NCI-H2196 treated with DMSO at 0.1 percent for 48 hours (cell line): ENCODE data around the gene CACNA2D4.

Source experiments
- DNase-seq: peaks from one replicate; lab custom pipeline; 2025; ENCODE audit not compliant: unreplicated experiment; lab: John Stamatoyannopoulos, UW

Gene CACNA2D4

DNA sequence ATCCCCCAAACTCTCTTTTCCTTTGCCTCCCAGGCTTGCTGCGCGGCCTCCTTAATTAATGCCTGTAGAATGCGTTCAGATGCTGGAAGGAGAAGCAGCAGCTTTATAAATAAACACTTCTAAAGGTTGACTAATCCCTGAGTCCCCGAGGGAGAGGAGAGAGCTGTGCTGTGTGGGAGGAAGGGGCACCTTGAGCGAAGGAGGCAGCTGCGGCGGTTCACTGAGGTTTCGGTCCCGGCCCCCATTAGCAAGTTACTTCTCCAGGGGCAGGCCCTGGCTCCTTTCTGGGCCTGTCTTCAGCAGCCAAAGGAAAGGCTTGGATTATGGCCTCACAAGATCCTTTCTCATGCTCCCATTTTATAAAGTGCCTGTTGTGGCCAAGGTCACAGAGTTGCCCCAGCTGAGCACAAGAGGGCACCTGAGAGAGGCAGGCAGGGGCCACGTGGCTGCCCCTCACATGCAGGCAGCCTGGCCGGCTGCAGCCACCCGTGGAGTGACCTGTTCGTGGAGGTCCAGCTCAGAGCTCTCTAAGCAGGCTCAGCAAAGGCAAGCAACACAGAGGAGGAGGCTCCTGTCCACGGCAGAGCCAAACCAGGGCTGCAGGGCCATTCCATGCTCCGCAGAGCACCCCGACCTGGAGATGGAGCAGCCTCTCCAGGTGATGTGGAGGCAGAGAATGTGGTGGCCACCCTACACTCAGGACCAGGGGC is 15.0 kb upstream of the CACNA2D4 start:
- DNase-seq, result no peak

DNA sequence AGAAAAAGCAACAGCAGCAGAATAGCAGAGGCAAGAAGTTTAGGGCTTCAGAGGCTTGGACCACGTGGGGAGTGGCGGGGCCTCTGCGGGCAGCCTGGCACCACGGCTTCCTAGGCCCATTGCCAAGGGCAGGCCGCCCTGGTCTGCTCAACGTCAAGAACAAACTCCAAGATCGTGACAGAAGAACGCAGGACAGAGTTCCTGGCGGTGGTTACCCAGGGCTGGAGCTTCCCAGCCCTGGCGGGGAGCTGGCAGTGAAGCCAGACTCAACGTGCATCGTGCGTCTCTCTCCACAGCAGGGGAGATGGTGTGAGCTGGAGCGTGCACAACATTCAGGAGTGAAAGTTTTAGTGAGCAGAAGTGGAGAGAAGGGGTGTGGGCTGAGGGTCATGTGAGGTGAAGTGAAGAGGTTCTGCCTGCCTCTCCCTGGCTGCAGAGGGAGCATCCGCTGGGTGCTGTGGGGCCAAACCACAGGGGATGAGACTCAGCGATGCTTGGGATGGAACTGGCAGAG is 13.9 kb upstream of the CACNA2D4 start:
- no peak for DNase-seq

GRCh38 chr12:1931642-1932041 is 13.2 kb upstream of the CACNA2D4 start:
- no peak for DNase-seq

DNA sequence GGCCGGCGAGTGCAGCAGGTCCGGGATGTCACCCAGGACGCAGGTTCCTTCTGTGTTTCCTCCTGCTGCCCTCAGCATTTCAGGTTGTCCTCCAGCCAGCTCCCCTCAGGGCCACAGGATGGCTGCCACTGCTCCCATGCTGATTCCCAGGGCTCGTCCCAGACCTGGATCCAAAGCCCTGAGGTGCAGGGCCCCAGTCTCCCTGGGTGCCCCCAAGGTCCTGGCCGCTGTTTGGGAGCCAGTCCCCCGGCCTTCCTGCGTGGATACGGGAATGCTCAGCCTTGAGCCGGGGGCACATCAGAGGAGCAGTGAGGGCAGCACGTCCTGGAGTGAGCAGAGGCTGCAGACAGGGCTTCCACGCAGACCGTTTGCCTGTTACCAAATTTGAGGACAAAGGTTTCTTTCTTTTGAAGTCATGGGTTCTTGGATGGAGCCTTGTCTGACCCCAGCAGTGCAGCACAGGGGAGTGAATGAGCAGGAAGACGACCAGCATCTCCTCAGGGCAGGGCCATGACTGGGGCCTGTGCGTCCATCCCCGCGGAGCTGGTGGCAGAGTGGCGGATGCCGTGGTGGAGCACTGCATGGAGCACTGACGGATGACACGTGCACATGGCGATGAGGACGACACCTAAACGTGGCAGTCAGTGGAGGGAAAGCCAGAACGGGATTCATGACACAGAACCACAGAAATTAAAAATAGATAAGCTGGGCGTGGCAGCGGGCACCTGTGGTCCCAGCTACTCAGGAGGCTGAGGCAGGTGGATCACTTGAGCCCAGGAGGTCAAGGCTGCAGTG is 12.5 kb upstream of the CACNA2D4 start:
- no peak for DNase-seq

- DNase-seq, result no peak
Observed at GRCh38 chr12:1929985-1930802, 11.7 kb upstream of the CACNA2D4 start.

DNA sequence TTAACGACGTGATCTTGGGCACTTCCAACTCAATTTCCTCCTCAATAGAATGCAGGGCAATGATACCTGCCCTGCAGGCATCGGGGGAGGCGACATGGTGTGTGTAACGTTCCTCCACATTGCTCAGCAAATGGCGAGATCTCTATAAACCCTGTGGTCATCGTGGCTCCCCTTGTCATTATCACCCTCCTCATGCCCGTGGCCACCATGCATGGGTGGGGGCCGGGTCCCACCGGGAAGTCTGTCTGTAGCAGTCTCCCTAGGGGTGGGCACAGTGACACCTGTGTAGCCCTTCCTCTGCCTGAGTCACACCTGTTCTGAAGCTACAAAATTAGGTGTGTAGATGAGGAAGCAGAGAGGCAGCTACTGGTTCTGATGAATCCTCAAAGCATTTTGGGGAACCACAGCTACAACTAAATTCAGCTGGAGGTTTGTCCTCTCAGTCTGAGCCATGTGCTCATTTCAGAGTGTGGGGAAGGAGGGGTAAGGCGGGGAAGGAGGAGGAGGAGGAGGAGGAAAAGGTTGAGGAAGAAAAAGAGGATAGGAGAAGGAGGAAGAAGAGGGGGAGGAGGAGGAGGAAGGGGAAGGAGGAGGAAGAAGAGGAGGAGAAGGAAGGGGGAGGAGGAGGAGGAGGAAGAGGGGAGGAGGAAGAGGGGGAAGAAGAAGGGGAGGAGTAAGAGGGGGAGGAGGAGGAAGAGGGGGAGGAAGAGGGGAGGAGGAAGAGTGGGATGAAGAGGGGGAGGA is 11.0 kb upstream of the CACNA2D4 start:
- DNase-seq, result no peak

DNA sequence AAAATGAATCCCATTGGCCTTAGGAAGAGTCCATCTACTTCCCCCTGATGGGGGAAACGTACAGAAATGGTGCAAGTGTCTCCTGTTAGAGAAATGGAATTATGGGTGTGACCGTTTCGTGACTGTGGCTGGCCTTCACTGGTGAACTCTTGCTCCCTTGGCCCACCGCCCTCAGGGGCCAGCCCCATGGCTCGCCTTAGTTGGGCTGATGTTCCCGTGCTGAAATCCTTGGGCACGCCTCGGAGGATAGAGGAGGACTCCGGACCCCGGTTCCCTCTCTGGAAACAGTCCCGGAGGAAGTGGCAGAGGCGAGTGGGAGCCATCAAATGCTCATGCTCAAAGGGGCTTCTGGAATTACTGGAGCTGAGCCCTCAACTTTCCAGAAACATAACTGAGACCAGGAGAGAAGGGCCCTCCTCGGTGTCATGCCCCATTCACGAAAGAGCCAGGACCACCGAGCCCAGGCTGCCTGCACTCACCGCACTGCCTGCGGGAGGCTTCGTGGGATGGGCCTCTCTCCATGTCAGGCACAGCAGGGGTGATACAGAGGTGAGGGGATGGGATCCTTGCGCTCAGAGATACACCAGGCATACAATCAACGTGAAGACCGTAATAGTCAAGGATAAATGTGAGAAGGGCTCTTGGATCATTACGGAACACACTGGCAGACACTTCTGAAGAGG is 10.1 kb upstream of the CACNA2D4 start:
- no peak for DNase-seq

DNA sequence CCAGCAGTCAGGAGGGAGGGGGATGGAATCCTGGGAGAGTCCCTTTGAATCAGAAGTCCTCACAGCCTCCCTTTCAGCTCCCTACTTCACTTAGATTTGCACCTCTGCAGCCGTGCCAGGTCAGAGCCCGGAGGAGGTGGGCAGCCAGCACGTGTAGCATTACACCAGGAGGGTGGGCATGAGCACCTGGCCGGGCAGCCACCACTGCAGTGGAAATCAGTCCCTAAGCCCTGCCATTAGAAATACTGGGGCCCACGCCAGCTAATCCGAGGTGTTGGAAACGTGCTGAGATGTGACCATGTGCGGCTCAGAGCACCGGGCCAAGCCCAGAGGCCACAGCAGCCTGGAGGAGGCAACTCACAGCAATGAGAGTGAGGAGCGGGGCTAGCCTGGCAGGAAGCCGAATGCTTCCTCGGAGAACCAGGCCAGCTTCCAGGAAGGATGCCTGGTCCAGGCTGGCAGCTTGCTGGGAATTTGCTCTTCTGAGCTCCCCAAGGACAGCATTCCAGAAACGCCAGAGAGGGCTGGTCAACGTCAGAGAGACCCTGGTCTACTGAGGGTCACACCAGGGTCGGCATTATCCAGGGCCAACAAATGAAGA is 9.4 kb upstream of the CACNA2D4 start:
- DNase-seq, result no peak

DNA sequence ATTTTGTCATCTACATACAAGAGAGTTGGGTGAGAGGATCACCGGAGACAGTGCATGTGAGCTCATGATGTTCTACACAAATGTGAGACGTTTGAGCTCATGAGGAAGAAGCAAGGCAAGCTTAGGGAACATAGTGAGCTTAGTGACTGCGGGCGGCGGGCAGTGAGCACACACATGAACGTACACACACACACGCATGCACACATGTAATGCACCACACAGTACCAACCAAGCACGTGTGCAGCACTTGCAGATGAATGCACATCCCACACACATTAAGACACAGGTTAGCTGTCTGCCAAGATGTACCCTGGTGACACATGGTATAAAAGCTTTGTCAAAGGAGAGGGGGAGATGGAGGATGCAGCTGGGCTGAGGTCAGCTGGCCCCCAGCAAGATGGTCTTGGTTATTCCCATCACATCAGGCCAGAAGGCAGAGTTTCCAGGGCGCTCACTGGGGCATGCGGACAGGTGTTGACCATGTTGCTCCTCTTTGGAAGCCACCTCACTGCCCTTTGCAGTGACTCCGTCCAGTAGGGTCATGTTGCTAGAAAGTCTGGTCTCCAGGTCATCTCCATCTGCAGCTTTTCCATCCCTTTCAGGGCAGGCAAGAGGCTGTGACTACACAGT is 8.7 kb upstream of the CACNA2D4 start:
- no peak for DNase-seq

- no peak for DNase-seq
Observed at GRCh38 chr12:1926251-1926657, 7.8 kb upstream of the CACNA2D4 start.

- no peak for DNase-seq
Observed at GRCh38 chr12:1925684-1926006, 7.2 kb upstream of the CACNA2D4 start.

DNA sequence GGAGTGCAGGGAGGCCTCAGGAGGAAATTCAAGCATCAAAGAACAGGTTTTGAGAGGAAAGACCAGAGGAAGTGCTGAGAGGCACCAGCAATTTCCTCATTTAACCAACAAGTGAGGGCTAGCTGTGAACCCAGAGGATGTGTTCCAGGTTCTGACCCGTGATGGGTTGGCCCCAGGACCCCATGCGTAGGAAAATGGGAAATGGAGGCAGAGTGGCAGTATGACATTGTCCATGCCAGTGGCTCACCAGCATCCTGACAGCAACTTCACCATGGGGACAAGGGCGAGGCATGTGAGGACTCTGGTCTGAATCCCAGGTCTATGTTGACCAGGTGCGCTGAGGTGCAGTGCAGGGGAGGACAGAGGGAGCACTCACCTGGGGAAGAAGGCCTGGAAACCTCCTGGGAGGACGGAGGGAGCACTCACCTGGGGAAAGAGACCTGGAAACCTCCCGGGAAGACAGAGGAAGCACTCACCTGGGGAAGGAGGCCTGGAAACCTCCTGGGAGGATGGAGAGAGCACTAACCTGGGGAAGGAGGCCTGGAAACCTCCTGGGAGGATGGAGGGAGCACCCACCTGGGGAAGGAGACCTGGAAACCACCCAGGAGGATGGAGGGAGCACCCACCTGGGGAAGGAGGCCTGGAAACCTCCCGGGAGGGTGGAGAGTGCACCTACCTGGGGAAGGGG is 6.7 kb upstream of the CACNA2D4 start:
- no peak for DNase-seq

DNA sequence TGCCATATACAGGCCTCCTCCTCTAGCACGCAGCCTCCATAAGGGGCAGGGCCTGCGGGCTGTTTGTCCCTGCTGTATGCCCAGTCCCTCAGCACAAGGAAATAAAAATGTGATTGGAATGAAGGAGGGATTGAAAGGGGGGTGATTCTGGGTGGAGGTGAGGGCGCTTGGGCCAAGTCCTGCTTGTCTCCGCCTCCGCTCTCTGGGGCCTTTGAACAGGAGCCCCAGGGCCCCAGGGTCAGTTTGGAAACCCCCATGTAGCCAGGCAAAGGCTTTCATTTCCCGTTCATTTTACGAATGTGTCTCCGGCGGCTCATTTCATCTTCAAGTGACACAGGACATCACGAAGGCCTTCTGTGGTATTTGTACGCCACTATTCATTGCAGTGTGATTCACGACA is 4.5 kb upstream of the CACNA2D4 start:
- DNase-seq, result no peak

DNA sequence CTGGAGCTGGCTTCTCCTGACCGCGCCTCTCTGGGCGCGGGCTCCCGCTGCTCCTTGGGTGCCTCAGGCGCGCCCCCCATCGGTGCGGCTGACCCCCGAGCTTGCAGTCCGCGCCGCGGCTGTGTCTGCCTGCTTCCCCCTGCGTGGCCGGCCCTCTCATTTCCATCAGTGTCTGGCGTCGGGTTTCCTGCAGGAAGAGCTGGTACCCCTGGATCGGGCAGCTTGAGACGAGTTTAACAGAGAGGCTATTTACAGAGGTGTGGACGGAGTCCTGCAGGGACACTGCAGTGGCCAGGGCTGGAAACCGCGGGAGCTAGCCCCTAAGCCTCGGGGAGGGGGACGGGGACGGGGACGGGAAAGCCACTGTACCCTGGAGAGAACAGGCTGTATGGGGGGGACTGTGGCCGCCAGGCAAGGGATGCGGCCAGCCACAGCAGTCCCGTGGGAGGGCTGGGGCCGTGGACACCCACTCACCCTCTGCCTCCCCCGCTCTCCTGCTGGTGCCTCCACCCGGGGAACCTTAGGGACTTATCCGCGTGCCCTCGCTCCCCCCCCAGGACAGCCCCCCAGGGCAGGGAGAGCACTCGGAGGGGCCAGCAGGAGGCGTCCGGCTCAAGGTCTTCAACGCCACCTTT is 3.7 kb upstream of the CACNA2D4 start:
- no peak for DNase-seq

DNA sequence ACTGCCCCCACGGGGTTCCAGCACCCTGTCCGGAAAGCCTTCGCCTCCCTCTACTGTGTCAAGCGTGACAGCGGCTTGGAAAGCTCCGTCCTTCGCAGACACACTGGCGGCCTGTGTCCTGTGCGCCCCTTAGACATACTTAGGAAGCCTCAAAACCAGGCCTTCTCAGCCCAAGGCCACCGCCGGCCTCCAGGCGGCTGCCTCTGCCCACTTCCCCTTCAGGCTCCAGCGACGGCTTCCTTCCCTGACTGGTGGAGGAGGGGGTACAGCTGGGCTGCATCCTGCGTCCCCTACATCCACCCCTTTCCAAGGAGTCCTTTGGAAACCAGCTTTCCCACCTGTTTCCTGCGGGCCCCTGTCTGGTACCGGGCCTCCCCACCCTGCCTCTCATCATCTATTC is 2.5 kb upstream of the CACNA2D4 start:
- no peak for DNase-seq

GRCh38 chr12:1920436-1920835 is 2.0 kb upstream of the CACNA2D4 start:
- no peak for DNase-seq

DNA sequence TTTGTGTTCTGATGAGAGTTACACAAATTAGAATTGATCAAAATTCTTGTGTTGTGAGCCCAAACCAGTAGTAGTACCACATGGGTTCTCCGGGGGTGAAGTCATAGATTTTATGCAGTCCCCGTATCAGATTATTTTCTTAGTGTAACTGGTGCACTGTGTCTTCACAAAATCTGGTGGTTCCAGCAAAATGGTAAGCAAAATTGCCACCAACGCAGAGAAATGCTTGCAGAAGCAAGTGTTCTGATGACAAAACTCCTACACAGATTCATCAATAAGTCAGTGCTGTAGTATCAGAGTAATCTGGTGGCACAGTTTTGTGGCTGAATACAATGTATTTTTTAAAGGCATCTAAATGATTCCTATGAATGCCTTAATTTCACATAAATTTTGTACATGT is 1.3 kb upstream of the CACNA2D4 start:
- no peak for DNase-seq

DNA sequence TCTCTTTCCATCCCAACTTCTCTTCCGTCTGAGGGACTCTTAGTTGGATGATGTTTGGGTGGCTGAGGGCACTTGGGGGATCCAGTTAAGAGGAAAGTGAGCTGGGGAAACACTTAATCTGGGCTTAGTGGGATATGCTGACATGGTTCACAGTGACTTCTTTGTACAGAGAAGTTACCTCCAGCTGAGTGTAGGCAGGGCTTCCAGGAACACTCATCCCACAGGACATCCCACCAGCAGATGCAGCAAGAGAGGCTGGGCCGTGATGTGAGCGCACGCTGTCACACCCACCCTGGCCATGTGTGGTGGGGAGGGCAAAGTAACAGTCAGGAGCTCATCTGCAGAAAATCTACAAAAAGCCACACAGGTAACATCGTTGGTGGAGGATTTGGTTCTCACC is 832 bp upstream of the CACNA2D4 start:
- DNase-seq, result no peak

GRCh38 chr12:1918884-1919236 is 408 bp upstream of the CACNA2D4 start:
- no peak for DNase-seq
